NCI-H748 (cell line): Measurements from ENCODE around the gene LTB.

Experiments used
- DNase-seq: peaks from one replicate; lab custom pipeline; 2025; ENCODE audit not compliant: unreplicated experiment; lab: John Stamatoyannopoulos, UW

Gene LTB

GRCh38 chr6:31531771-31532643, 50.2 kb downstream of the LTB start:
- DNase-seq = no peak

- no peak for DNase-seq
Observed at GRCh38 chr6:31531162-31531561, 51.1 kb downstream of the LTB start.

GRCh38 chr6:31530659-31531058, 51.6 kb downstream of the LTB start:
- DNase-seq = no peak
